HepG2 (cell line): ENCODE data around the gene TLK1. TPM values are rescaled to one million over a fixed set of nuclear protein-coding genes. Genes with fewer than 3 reads are reported as not detected.

Source experiments
- ASH2L ChIP-seq: fragments of 300-600, 200-600 bp; sonication (generic); IDR thresholded peaks from 2 replicates; pipeline ENCODE4 v1.7.0; 2017; ENCODE audit warnings: low read depth, mild to moderate bottlenecking, moderate library complexity, mixed read lengths, low read length; ENCODE audit not compliant: insufficient read length
- ATAD3A ChIP-seq: sonication (generic); formaldehyde crosslinking; IDR thresholded peaks from 2 replicates; pipeline ENCODE4 v1.4.0; 2020; ENCODE audit warnings: missing genetic modification reagents
- ATF4 ChIP-seq, 2 experiments: fragments of 450-650 bp in 1 of 2; sonication (generic) in 1 of 2; formaldehyde crosslinking; IDR thresholded peaks; 2 replicates each; pipeline versions ENCODE4 v1.5.0 to v1.8.0; 2020 to 2022; ENCODE audit warnings: mild to moderate bottlenecking in 1 of 2, missing genetic modification reagents in 1 of 2
- BCLAF1 ChIP-seq: fragments of 450-650 bp; IDR thresholded peaks from 2 replicates; pipeline ENCODE4 v1.6.1; 2017; ENCODE audit warnings: mild to moderate bottlenecking
- FOXC1 ChIP-seq: sonication (generic); formaldehyde crosslinking; IDR thresholded peaks from 2 replicates; pipeline ENCODE4 v1.8.0; 2022; ENCODE audit warnings: mild to moderate bottlenecking, missing genetic modification reagents, borderline replicate concordance
- FOXO4 ChIP-seq: sonication (generic); formaldehyde crosslinking; conservative IDR thresholded peaks from 2 replicates; pipeline ENCODE4 v1.8.1; 2023; ENCODE audit warnings: missing genetic modification reagents
- FUBP1 ChIP-seq: sonication (generic); formaldehyde crosslinking; IDR thresholded peaks from 2 replicates; pipeline ENCODE4 v1.5.1; 2020; ENCODE audit warnings: missing genetic modification reagents, mild to moderate bottlenecking, borderline replicate concordance
- HNF4G ChIP-seq, 2 experiments: sonication (generic) in 1 of 2; formaldehyde crosslinking in 1 of 2; IDR thresholded peaks; 2 replicates each; pipeline versions ENCODE4 v1.4.0 to v1.6.1; 2011 to 2020; ENCODE audit warnings: borderline replicate concordance in 2 of 2, low read depth in 2 of 2, mild to moderate bottlenecking in 2 of 2, low read length in 1 of 2, missing genetic modification reagents in 1 of 2, moderate library complexity in 1 of 2
- LBX2 ChIP-seq: sonication (generic); formaldehyde crosslinking; IDR thresholded peaks from 2 replicates; pipeline ENCODE4 v1.5.0; 2020; ENCODE audit warnings: missing genetic modification reagents, mild to moderate bottlenecking, borderline replicate concordance
- MBD4 ChIP-seq: IDR thresholded peaks from 2 replicates; pipeline ENCODE4 v1.6.1; 2012; ENCODE audit warnings: low read length, inconsistent platforms, borderline replicate concordance
- MEIS1 ChIP-seq: sonication (generic); formaldehyde crosslinking; IDR thresholded peaks from 2 replicates; pipeline ENCODE4 v1.9.0; 2021; ENCODE audit warnings: mild to moderate bottlenecking, missing genetic modification reagents, moderate library complexity, borderline replicate concordance
- REPIN1 ChIP-seq: sonication (generic); formaldehyde crosslinking; IDR thresholded peaks from 2 replicates; pipeline ENCODE4 v1.8.0; 2022; ENCODE audit warnings: missing genetic modification reagents, low read depth, mild to moderate bottlenecking, borderline replicate concordance
- RFXANK ChIP-seq: IDR thresholded peaks from 2 replicates; pipeline ENCODE4 v1.6.1; 2016
- RXRB ChIP-seq: IDR thresholded peaks from 2 replicates; pipeline ENCODE4 v1.6.1; 2016; ENCODE audit warnings: borderline replicate concordance, missing genetic modification reagents, missing compliant biosample characterization
- SAP130 ChIP-seq: IDR thresholded peaks from 2 replicates; pipeline ENCODE4 v1.6.1; 2016; ENCODE audit warnings: low read depth
- SATB2 ChIP-seq: sonication (generic); formaldehyde crosslinking; IDR thresholded peaks from 2 replicates; pipeline ENCODE4 v1.5.0; 2020; ENCODE audit warnings: missing genetic modification reagents
- TCF7 ChIP-seq: sonication (generic); IDR thresholded peaks from 2 replicates; pipeline ENCODE4 v1.6.1; 2016; ENCODE audit warnings: antibody characterized with exemption, low read depth
- ZBTB38 ChIP-seq: sonication (generic); formaldehyde crosslinking; IDR thresholded peaks from 2 replicates; pipeline ENCODE4 v1.5.1; 2020; ENCODE audit warnings: mild to moderate bottlenecking, missing genetic modification reagents
- ZFP36L1 ChIP-seq: sonication (generic); formaldehyde crosslinking; IDR thresholded peaks from 2 replicates; pipeline ENCODE4 v1.8.0; 2022; ENCODE audit warnings: mild to moderate bottlenecking, missing genetic modification reagents, moderate library complexity
- ZMYM3 ChIP-seq: sonication (generic); formaldehyde crosslinking; IDR thresholded peaks from 2 replicates; pipeline ENCODE4 v1.5.1; 2020; ENCODE audit warnings: mild to moderate bottlenecking, missing genetic modification reagents
- ZNF441 ChIP-seq: sonication (generic); formaldehyde crosslinking; IDR thresholded peaks from 2 replicates; pipeline ENCODE4 v1.7.0; 2021; ENCODE audit warnings: missing genetic modification reagents, borderline replicate concordance
- polyA plus RNA-seq, 8 experiments: library from polyadenylated mRNA; depleted of rRNA in 3 of 8; stranded (reverse) in 7 of 8; unstranded in 1 of 8; fragments of >200 nt; fragmentation: Illumina TruSeq in 4 of 8; extraction: Trizol in 4 of 8; gene quantifications; 2 replicates each; pipeline versions ENCODE4 v1.2.1 to v1.2.3, GENCODE V29; 2011 to 2016; ENCODE audit warnings: low read depth in 4 of 8, missing spikeins in 1 of 8, mixed read lengths in 1 of 8; ENCODE audit not compliant: insufficient read depth in 1 of 8
- total RNA-seq, 5 experiments: library from RNA; depleted of rRNA; stranded (reverse); fragments of >200 nt; fragmentation: Illumina TruSeq; extraction: Trizol; gene quantifications; 2 replicates each; pipeline ENCODE4 v1.2.3, GENCODE V29; 2016; ENCODE audit warnings: low read depth in 1 of 5

TLK1 gene
- total and polyA plus RNA-seq, 2 of the 13 experiments (the other 11 are each of a cell fraction or from before 2014, with no cell fraction given): 16.8 to 28.7 TPM

GRCh38 chr2:171158790-171159371, 1.8 kb downstream of the TLK1 start (continued):
- TF ChIP-seq BCLAF1 (no peak), MBD4 (peak; percentile 61; the same call in 1 of the 2 replicates), FOXO4 (0 out of 2 replicates have a peak, but pooled peaks have one; percentile 77), MEIS1 (CRISPR knock-in tag) (no peak), SAP130 (no peak), LBX2 (no peak), ATF4 (CRISPR knock-in tag; IDR thresholded peaks at IDR 0.05) (peak in 1 of 2 experiments; percentile 13; a peak in 1 of 4 replicates), TCF7 (no peak), SATB2 (no peak), RXRB (CRISPR knock-in tag) (no peak), ATAD3A (CRISPR knock-in tag) (no peak), RFXANK (CRISPR knock-in tag) (no peak), ZMYM3 (CRISPR knock-in tag) (no peak), ZFP36L1 (CRISPR knock-in tag) (no peak; the same call in 1 of the 2 replicates), ZNF441 (no peak), ZBTB38 (CRISPR knock-in tag) (no peak), FUBP1 (CRISPR knock-in tag) (no peak), ASH2L (no peak), HNF4G (IDR thresholded peaks at IDR 0.05; ENCODE audit: borderline replicate concordance, low read depth, low read length) (no peak), HNF4G (CRISPR knock-in tag; IDR thresholded peaks at IDR 0.05; ENCODE audit: borderline replicate concordance, low read depth) (no peak), FOXC1 (CRISPR knock-in tag) (0 out of 2 replicates have a peak, but pooled peaks have one; percentile 4), REPIN1 (CRISPR knock-in tag) (no peak)
